Fibroblast of skin of left biceps (primary cell): ENCODE measurements around the gene IFI27L1.

Experiments
- DNase-seq, 2 experiments: peaks; one replicate each; pipeline ENCODE4 v3.0.0-alpha.2; 2013; ENCODE audit warnings: low read depth in 2 of 2

IFI27L1 gene

GRCh38 chr14:94080621-94081385 is at the start of gene IFI27L1, which contains the start of gene DDX24:
Gene IFI27L1 (plus strand): TSS chr14:94081310. CDS start chr14:94096938, 15,628 bp downstream.
Gene DDX24 (minus strand): TSS chr14:94081202. CDS start chr14:94079742, 1,460 bp downstream.
- peak; percentile 76 to 80 for DNase-seq

DNA sequence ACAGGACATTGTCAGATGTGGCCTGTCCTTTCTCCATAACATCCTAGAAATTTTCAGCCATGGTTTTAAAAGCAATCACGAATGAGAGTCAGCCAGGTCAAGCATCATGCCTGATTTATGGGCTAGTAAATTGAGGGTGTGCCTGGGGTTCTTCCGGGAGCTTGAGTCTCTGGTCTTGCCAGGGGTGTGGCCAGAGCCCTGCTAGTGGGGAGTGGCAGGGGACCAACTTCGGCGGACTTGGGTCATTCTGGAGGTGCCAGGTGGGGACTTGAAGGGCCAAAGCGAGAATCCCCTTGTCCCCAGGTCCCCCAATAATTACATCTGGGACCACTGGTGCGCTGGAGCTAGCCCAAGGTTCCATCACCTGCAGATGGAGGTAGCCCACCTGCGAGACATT is 49.2 kb upstream of the IFI27L1 start:
- no peak for DNase-seq

DNA sequence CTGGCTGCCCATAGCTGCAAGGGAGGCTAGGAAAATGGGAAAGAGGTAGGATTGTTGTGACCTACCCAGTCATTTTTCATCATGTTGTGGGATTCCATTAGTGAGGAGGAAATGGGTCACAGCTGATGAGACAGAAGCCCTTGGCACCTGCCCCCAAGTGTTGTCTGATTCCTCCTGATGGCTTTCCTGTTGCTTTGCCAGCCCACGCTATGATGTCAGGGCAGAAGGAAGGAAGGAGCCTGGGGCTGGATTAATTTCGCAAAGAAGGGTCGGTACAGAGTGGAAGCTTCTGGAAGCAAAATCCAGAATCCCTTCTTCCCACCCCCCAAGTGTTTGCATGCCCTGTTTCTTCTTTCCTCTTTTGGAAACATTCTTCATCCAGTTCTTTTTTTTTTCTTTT is 46.2 kb upstream of the IFI27L1 start:
- no peak for DNase-seq

- DNase-seq = peak; percentile 14 to 16
Measured at GRCh38 chr14:94036313-94037167, 44.6 kb upstream of the IFI27L1 start.

GRCh38 chr14:94037954-94038353 is 43.2 kb upstream of the IFI27L1 start:
- DNase-seq = no peak

DNA sequence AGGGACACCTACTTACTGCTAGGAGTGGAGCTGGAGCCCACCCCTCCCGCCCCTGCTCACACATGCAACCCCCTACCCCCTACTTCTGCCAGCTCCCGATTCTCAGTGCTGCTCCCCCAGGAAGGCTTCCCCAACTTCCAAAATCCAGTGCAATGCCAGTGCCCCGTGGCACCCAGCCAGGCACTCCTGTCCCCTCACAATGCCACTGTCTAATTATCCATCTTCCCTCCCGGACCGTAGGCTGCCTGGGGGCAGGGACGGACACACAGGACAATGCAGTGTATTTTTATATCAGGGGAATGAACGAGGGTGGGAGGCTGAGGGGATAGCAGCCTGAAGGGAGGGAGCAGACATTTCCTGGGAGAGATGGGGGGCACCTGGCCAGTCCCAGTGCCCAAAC is 42.6 kb upstream of the IFI27L1 start:
- DNase-seq = no peak

DNA sequence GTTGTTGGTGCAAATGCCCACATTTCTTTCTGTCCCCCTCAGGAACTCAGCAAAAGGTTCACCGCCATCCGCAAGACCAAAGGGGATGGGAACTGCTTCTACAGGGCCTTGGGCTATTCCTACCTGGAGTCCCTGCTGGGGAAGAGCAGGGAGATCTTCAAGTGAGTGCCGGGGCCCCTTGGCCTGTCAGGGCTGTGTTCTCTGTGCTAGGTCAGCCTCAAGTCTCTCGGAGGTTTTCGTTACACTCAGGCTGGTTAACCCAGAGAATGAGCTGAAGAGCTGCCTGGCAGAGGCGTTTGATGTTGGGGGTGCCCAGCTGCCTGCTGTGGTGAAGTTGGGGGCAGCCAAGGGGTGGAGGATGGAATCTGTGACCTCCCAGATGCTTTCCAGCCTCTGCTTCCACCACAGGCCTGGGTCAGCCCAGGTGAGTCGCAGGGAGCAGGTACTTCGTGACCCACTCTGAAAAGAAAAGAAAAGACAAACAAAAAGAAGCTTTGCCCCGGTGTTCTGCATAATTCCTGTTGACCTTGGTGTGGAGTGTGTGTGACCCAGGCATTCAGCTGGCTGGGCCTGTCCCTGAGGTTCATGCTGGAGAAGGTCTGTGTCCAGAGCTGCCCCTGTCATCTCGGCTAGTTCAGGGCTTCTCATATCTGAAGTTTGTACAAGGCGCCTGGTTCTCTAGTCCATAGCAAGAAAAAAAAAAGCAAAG is 42.0 kb upstream of the IFI27L1 start:
- no peak for DNase-seq

DNA sequence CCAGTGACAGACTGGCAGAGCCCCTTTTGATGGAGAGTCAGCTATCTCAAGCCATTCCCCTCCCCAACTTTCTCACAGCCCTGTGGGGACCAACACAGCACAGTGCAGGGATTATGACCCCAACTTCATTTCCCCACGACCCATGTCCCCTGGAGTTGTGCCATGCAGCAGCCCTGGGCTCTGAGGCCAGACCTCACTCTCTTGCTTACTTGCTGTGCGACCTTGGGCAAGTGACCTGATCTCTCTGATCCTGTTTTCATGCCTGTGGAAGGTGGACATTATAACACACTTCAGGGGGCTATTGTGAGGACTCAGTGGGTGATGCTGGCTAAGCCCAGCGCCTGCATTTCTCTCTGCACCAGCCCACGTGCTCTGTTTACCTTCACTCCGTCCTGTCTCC is 40.9 kb upstream of the IFI27L1 start:
- no peak for DNase-seq

DNA sequence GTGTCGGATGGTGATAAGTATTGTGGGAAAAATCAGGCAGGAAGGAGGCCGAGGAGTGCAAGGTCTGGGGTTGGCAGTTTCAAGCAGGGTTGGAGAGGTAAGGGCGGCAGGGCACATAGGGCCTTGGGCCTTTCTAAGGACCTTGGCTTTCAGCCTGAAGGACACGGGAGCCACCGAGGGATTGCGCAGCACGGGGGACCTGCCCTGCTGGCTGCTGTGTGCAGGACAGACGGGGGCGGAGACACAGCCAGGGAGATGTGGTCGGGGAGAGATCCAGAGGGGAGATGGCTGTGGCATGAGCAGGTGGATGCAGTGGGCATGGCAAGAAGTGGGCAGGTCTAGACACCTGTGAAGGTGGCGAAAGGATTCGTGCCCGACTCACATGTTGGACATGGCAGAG is 40.3 kb upstream of the IFI27L1 start:
- DNase-seq = no peak

DNA sequence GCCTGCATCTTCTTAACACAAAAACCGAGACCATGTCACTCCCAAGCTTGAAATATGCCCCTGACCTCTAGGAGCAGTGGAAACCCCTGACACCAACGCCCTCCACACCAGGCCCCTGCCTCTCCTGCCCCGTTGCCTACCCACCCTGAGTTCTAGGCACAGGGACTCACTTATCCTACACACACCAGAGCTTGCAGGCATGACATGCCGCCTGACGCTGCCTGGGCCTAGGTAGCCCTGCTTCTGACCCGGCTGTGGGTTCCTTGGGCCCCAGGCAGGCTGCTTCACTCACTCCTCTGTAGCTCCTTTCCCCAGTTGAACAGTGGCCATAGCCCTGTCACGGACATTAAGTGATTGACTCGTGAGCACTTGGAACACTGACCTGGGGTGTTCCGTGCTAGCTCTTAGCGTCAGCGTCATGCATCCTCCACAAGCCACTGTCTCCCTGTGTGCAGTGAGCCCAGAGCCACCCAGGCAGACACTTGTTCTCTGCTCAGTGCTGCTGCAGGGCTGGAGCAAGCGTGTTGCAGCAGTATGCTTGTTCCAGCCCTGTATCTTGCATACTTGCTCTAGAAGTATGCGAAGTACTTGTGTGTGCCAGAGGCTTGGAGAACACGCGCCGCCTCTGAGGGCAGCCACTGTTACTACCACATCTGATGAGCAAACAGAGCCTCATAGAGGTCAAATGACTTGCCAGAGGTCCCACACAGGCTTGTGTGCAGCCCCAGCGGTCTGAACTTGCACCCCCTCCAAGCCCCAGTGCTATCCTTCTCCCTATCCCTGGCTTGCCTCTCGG is 39.4 kb upstream of the IFI27L1 start:
- no peak for DNase-seq

DNA sequence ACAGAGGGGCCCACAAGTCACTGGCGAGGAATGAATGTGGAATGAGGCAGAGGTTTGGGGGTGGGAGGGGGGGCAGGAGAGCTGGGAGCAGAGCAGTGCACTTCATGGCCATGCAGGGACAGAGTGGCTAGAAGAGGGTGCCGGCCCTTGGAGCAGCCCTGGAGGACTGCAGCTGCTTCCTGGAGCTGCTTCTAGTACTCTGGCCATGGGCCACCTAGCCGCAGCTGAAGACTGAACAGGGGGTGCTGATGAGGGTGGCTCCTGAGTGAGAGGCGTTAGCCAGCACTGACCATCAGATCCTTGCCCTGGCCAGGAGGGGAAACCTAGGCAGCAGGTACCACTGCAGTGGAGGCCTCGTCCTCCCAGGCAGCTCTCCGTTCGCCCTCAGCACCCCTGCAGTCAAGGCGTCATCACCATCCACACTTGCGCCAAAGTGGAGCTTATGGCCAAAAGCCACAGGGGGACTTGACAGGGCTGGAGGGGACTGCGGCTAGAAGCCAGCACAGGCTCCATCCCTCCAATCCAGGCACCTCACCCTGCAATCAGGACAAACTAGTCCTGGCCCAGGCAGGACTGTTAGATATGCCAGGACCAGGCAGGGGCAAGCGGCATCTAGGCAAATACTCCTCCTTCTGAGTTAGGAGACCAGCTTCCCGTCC is 38.5 kb upstream of the IFI27L1 start:
- no peak for DNase-seq

DNA sequence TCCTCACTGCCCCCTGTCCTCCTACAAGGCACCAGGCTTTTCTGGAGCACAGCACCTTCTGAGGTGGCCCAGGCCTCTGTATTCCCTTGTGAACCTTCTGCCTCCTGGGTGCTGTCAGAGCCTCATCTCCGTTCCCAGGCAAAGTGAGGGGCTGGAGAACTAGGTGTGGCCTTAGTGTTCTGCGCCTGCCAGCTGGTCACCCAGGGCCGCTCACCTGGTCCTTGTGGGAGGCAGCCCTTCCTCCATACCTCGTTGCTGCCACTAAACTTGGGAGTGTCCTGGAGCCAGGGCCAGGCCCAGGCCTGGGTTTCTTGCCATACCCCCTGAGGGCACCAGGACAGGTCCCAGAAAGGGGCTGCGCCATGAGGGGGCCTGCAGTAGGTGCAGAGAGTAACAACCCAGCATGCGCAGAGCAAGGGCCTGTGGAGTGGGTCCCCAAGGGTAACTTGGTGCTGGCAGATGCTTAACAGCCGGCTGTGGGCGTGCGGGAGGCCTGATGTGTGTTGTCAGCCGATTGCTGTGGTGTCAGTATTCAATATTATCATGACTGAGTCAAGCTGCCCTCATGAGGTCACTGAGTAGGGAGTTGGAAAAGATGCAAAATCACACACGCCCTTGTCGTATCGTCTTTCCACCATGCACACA is 37.9 kb upstream of the IFI27L1 start:
- no peak for DNase-seq

GRCh38 chr14:94043756-94044475 is 37.2 kb upstream of the IFI27L1 start:
- DNase-seq = no peak

- DNase-seq = no peak
Measured at GRCh38 chr14:94044476-94045091, 36.5 kb upstream of the IFI27L1 start.

- DNase-seq = no peak
Measured at GRCh38 chr14:94045101-94045500, 36.0 kb upstream of the IFI27L1 start.

DNA sequence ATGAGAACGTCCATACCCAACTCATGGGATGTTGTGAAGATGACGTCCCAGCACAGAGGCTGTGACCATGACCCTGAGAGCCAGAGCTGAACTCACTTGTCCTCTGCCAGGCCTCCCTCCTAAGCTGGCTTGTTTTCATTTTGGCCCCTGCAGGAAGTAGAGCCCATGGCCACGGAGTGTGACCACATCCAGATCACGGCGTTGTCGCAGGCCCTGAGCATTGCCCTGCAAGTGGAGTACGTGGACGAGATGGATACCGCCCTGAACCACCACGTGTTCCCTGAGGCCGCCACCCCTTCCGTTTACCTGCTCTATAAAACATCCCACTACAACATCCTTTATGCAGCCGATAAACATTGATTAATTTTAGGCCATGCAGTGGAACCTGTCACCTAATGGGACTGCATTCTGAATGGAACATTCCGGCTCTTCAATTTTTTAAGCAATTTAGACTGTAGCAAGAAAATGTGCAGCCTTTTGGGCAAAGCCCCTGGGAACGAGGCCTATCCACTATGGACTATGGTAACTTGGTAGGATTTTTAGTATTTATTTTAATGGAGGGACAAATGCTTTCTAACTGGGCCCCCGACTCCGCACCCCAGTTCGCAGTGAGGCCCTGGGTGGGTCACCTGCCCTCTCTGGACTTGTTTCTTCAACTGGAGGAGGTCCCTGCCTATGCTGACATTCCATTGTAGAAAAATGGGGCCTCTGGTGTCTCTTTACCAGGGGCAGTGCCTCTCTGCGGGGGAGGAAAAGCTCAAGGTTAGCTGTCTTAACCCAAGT is 35.4 kb upstream of the IFI27L1 start:
- no peak for DNase-seq

DNA sequence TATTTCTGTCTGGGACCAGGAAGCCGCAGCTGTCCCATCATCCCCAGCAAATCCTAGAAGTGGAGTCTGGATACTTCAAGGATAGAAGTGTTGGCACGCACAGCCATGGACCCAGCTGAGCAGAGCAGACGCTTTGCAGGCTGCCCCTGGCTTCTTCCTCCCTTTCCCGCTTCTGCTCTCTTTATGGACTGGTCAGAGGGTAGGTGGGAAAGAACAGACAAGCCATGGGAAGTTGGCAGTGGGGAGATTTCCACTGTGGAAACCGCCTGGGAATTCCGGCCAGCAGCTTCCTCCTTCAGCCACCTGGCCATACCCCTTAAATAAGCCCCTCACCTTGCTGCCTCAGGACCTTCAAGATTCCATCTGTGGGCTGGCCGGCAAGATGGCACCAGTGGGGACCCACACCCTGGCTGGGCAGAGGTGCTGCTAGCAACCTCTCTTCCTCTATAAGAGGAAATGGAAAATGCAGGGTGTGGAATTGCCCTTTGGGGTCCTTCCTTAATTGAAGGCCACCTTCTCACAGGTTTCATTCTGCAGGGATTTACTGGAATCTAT is 34.3 kb upstream of the IFI27L1 start:
- no peak for DNase-seq

- DNase-seq = no peak
Measured at GRCh38 chr14:94047581-94047980, 33.5 kb upstream of the IFI27L1 start.
